Measurements from ENCODE around the gene RFTN1. TPM values are rescaled to one million over a fixed set of nuclear protein-coding genes. Genes with fewer than 3 reads are reported as not detected.
A peak's percentile ranks its signal among the peaks of the same experiment; 100 is the strongest.

RFTN1 gene
- total RNA-seq, 1 donor from 2014 or later = 3.1 TPM

DNA sequence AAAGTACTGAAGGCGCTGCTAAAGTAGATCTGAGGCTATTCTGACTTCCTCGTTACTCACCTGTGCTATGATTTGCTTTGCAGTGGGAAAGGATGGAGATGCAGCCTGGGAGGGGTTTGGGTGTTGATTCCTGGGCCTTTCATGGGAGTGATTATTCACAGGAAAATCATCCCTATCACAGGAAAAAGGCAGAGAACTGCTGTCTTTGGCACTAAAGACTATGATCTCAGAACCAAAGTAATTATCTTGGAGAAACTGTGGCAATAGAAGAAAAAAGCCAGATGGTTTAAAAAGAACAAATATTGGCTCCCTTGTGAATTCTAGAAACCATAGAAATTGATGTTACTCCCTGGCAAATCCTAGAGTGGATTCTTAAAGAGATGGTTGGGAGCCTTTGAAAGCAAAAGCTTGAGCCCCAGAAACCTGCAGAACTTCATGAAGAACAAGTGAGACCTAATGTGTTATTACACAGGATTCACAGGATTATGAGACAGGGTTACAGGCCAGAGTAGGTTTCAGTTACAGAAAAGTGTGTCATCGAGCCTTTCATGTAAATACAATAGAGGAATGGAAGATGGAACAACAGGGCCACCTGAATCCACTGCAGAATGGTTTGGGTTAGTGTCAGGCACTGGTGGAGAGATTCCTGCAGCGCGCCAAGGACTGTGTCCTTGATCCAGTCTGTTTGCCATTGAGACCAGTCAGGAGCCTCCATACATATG, 162.7 kb downstream of the RFTN1 start:
- ATAC-seq = no peak

DNA sequence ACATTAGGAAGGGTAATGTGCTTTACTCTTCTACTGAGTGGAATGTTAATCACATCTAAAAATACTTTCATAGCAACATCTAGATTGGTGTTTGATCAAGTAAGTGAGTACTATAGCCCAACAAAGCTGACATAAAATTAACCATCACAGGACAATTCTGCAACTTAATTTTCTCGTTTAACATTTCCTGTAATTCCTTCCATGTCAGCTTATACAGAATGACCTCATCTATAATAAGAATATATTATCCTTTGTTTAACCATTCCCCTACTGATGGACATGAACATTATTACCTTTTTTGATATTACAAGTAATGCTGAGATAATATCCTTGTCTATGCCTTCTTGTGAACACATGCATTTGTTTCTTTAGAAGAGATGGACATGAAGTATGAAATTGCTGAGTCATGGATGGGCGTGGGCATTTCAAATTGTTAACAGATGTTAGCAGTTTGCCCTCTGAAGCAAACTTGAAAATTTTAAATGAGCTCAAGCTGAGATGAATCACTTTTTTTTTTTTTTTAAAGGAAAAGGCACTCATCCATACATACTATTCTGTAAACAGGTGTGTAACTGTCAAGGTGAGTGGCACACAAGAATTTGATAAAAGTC, 163.4 kb downstream of the RFTN1 start:
- ATAC-seq = no peak

DNA sequence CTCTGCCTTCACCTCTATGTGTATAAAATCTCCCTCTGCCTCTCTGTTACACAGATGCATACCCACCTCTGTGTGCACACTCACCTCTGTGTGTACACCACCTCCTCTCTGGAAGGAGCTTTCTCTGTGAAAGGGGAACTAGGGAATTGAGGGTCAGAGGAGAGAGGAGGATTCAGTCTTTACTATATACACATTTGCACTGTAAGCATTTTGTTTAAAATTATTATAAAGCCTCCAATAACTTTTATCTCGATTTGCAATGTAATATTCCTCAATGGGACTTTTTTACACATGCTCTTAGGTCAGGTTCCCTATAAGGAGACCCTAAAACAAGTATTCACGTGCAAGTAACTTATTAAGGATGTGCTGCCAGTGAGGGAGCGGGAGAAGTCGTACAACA, 166.0 kb downstream of the RFTN1 start:
- no peak for ATAC-seq

DNA sequence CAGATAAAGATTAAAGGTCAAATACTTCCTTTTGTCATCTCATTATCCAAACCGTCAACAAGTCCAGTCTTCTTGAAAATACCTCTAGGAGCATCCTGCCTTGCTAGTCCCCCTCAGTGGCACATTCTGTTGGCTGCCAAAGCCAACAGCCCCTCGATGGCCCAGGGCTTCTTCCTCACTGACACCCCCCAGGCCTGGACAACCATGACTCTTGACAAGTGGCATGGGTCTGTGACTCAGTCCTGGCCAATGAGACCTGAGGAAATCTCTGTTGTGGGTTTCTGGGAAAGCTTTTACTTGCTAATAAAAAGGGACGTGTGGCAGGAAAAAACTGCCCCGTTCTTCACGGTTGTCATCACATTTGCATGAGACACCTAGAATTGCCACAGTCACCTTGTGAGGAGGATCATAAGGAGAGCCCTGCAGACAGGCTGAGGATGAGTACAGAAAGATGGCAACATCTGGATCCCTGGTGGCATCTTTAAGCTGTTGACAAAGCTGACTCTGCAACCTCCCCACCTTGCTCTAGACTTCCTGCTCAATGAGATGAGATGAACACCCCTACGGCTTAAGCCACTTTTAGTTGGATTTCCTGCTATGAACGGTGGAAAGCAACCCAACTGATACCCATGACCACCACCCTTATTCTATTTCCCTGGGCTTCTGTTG, 167.0 kb downstream of the RFTN1 start:
- ATAC-seq = no peak

DNA sequence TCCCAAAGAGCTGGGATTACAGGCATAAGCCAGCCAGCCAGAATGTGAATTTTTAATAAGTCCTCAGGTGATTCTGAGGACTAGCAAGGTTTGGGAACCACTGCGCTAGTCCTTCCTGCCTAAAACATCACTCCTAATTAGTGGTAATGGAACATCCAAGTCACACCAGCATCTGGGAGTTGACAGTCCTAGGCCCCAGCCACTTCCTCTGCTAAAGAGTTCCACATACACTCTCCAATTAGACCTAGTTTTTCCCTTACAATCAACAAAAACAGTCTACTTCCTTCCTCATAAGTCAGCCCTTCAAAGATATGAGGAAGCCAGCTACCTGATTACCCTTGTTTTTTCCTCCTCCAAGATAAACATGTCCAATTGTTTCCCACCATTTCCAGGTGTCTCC, 170.4 kb downstream of the RFTN1 start:
- ATAC-seq = no peak

DNA sequence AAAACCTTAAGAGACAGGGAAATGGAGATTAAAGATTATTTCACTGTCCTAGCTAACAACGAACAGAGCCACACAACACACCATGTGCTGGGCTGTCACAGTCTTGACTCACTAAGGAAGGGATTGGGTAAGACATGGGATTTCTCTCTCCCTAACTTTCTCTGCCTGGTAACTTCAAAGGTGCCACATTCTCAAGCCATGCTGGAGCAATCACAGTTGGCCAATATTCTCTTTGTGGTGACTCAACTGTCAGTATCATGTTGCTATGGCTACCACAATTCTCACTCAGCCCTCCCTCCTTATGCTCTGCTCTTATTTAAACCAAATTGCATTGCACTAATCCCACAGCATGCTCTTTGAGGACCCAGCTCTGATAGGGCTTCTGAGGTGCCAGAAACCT, 174.5 kb downstream of the RFTN1 start:
- peak; percentile 74 for ATAC-seq

DNA sequence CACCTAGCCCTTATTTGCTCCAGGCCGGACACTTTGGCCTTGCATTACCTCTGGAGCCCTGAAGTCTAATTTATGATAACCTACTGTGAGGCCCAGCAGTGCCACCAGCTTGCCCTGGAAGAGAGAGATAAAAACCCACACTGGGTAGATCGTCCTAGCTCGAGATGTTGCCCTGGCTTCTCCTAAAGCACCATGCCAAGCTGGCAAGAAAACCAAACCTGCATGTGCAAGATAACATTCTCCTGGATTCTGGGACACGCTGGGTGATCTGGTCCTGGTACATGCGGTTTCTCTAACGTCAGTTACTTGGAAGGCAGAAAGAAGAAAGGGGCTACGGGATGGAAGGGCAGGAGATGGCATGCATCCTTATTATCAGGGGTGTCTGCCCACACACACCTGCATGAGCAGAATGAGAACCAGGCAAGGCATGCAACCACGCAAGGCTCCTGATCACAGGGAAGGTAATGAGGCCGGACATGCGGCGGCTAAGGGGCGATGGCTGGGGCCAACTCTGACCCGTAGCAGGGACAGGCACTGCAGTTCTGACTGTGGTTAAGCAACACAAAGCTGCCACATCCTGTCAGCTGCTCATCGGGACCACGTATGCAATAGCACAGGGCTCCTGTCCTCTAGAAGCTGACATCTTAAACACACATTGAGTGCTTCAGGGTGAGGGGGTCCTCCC, 175.5 kb downstream of the RFTN1 start:
- ATAC-seq = peak; percentile 25

DNA sequence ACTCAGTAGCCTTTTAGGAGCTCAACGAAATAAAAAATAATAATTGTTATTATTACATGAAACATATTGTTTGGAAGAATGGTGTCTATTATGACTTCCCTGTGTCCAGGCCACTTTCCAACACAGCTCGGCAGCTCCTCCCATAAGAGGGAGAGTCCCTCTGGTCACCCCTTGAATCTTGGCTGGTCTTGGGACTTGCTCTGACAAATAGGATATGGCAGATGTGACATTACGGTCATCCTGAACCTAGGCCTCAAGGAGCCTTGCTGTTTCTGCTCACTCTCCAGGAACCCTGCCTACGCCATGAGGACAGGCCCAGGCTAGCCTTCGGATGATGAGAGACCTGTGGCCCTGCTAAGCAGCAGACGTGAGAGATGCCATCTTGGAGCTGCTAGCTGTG, 176.7 kb downstream of the RFTN1 start:
- no peak for ATAC-seq

DNA sequence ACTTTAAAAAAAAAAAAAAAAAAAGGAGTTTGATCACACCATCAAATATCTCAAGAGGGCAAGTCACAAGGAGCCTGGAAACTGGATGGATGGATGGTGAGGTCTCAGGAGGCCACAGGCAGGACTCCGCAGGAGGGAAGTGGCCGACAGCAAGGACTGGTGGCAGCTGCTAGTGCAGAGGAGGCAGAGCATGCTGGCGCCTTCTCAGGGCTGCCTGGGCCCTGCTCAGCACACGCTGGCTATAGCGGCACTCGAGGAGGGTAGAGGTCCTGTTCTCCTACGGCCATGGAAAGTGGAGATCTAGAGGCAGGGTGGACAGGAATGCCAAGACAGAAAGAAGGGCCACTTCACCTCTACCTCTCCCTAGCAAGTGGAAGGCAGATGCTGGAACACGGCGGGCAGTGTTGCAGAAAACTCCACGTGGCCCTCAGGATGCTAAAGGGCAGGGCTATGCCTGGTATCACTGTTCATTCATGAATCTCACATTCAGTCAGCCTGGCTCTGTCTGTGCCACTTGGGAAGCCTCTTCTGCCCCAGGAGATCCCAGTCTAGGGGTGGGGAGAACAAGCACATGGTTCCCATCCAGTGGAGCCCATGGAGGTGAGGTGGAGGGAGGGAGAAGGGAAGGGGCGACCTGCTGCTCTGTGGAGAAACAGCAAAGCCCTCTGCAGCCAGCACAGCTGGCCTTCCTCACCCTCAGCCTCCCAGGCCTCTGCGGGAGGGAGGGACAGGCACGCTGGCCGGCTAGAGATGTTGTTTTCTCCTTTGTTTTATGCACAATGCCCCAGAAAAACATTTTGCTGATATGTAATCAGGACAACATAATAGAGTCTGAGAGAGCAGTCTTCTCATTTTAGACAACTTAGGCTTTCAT, 177.5 kb downstream of the RFTN1 start:
- peak; percentile 20 for ATAC-seq

DNA sequence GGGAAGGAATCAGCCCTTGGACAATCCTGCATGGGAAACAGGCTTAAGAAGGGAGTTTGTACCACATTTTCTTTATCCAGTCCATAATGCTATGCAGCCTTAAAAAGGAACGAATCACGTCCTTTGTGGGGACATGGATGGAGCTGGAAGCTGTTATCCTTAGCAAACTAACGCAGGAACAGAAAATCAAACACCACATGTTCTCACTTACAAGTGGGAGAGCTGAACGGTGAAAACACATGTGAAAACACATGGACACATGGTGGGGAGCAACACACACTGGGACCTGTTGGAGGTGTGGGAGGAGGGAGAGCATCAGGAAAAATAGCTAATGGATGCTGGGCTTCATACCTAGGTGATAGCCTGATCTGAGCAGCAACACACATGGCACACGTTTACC, 178.2 kb downstream of the RFTN1 start:
- no peak for ATAC-seq

DNA sequence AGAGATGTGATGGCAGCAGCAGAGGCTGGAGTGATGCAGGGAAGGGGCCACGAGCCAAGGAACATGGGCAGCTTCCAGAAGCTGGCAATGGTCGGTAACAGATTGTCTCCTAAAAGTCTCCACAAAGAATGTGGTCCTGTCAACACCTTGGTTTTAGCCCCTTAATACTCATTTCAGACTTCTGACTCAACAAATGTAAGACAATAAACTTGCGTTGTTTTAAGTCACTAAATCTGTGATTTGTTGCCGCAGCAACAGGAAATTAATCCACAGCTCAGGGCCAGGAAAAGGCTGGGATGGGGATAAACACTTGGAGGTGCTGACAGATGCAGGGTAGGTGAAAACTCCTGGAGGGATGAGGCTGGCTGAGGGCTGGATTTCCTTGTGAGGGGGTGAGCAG, 178.6 kb downstream of the RFTN1 start:
- ATAC-seq = no peak

DNA sequence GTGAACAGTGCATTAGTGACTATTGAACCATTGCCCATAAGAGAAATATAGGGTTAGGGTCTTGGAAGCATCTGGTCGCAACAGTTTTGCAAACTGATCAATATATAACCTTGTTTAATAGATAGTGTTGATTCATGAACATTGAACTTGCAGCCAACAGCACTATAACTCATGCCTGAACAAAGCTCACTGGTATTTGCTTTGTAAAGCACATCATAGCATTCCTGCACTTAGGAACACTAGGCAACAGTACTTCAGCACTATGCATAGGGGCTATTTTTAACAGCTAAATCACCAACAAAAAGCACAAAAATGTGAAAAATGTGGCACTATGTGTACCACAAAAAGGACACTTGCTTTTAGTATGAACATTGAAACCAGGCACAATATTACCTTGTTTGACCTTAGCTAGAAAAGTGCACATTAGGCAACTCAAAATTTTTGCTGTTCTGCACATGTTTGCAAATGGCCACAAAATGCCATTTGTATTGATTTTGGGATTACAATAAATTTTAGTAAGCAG, 180.5 kb downstream of the RFTN1 start:
- ATAC-seq = no peak

DNA sequence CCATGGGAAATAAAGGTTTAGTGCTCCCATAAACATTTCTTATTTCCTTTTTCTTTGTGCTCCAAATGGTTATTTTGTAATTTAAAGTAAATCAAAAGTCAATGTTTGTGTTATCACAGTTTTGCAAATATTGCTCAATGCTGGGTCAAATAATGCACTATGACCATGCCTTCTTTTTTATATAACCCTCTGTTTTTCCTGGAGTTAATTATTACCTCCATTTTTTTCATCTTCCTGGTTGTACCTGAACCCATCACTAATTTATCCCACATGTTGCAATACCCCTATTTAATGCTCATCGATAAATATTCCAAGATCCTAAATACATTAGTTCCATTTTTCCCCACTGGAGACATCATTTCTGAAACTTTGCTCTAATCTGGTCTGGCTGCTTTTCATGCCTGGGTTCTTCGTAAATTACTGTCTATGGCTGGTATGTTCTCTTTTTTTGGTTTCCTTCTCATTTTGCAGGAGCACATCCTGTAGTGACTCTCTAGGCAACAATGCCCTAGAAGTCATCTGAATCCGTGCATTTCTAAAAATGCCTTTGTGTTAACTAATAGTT, 182.1 kb downstream of the RFTN1 start:
- no peak for ATAC-seq

DNA sequence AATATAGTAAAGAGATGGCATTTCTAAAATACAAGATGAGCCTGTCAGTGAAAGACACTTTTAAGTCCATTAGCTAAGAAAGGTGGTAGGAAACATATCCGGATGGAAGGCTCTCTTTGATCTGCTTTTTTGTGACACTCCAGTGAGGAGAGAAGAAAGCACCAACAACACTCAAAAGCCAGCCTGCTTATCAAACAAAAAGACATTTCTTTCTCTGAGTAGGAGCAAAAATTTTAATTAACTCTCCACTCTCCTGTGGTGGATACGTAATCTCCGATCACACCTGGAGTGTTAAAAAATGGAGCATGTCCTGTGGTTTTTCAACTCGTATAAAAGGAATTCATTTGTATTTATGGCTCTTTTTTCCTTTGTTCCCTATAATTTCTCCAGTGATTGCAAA, 183.1 kb downstream of the RFTN1 start:
- ATAC-seq = no peak

DNA sequence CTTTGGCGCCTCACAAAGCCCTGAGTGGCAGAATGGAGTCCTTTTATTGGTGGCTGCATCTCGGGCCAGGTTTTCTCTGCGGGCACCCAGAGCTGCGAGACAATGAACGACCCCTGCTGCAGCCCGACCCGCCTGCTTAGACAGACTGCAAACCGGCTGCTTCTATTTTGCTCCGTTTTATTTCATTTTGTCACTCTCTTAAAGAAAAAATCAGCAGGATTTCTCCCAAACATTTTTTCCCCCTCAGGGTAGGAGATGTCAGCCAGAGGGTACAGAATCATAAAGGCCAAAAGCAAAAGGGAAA, 183.7 kb downstream of the RFTN1 start:
- no peak for ATAC-seq

DNA sequence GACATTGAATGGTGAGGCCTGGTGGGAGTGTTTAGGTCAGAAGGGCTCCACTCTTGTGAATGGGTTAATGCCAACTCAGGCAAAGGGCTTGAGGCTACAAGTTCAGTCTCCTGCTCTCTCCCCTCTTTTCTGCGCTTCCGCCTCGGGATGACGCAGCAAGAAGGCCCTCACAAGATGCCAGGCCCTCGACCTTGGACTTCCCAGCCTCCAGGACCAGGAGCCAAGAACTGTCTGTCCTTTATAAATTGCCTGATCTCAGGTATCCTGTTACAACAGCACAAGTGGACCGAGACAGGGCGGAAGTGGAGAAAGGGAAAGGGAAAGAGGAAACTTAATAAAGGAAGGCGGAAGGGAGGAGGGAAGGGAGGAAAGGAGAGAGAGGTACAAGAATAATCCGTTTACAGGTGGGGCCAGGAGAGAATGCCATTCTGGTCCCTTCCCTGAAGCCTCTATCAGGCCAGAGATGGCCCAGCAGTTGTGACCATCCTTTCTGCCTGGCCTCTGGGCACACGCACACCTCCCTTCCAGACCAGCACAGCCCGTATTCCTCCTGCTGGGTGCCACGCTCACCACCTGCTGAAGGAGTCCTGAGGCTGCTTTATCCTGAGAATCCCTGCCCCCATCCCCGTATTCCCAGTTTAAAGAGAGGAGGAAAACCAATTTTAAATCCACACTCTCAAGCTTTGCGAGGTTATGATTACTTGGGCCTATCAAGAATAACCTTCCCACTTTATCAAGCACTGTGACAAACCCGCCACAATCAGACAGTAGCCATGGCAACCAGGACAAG, 184.3 kb downstream of the RFTN1 start:
- ATAC-seq = no peak

DNA sequence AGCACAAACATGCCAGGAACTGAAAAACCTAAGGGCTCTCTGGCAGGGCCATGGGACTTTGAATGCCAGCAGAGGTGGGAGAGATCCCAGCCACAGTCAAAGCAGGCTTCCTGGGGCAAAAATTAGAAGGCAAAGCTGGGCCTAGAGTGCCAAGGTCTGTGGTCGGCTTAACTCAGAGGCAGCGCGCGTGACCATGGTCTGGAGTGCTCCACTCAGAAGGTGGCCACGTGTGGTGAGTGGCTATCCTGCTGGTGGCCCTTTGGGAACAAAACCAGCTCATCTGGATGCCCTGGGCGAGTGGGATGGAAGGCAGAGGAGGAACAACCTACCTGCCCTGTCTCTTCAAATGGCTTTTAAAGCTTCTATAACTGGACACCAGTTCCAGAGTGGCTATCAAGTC, 185.4 kb downstream of the RFTN1 start:
- ATAC-seq = no peak

DNA sequence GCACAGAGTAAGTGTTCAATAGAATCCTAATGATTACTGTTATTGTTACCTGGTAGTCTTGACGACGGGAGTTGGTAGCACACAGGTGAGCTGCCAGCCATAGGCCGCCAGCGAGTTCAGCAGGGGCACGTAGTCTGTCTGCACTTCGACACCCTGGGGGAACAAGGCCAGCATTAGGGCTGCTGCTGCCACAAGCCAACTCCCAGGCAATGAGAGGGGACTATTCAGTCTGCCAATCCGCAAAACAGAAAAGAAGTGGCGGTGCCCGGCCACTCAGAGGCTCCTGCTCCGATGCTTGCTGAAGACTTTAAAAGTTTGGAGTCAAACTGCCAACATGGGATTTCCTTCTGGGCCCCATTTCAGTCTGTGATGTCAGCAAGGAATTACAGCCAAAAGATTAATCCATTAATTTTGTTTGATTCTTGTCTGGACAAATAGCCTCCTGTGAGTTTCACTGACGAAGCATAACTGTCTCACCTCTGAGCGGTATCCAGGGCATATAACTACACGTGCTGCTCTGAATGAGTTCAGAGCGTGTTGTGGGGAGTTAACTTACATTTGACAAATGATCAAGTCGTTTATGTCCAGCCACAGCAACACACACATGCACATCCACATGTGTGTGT, 186.7 kb downstream of the RFTN1 start:
- peak; percentile 56 for ATAC-seq

DNA sequence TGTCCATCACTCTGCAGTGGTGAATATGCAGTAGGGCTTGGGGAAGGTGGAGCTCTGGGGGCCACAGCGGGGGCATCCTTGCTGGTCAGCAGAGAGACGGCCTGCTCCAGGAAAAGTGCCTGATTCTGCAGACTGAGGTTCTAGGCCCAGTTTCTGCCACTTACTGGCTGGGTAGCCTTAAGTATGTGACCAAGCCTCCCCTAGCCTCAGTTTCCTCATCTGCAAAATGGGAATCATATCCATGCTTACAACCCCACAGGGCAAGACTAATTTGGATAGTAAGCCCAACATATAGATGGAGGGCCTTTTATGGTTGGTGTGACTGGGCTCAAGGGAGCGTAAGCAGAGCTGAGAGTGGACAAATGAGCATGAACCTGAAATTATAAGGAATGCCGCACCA, 187.6 kb downstream of the RFTN1 start:
- ATAC-seq = no peak

DNA sequence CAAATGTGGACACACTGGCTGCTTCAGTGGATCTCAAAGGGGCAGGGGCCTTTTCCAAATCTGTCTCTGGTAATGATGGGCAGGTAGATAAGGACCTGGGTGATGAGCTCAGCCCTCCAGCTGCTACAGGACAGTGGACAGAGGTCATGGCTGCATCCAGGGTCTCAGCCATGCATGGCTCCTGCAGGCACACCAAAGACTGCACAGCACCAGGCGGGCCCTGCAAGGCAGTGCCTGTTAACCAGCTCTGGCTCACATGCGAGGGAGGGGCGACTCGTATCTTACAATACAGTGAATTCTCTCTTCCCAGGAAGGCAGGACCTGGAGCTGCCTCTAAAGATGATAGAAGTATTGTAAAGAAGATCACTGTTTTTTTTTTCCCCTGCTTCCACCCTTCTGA, 189.8 kb downstream of the RFTN1 start:
- no peak for ATAC-seq

DNA sequence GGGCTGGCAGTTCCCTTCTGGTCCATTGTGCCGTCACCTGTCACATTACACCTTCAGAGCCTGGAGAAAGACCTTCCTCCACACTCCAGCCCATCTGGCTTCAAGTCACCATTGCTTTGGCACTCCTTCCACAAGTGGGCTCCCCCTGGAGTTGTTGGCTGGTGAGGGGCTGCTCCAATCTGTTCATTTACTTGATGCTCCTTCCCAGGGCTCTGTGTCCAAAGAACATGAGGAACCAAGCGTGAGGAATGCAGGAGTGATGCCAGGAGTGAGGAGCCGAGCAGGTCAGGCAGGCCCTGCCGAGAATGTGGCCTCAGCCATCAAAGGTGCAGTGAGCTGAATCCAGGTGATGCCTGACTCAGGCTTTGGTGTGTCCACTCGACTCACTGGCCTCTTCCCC, 191.3 kb downstream of the RFTN1 start:
- ATAC-seq = peak; percentile 84

Measured in esophagus mucosa (tissue), 1 donor.